Astrocyte of the hippocampus (primary cell): Measurements from ENCODE around the gene PNCK.

Source experiments
- DNase-seq: peaks from one replicate; pipeline ENCODE4 v3.0.0; 2011; ENCODE audit warnings: low read depth, low spot score

PNCK gene

DNA sequence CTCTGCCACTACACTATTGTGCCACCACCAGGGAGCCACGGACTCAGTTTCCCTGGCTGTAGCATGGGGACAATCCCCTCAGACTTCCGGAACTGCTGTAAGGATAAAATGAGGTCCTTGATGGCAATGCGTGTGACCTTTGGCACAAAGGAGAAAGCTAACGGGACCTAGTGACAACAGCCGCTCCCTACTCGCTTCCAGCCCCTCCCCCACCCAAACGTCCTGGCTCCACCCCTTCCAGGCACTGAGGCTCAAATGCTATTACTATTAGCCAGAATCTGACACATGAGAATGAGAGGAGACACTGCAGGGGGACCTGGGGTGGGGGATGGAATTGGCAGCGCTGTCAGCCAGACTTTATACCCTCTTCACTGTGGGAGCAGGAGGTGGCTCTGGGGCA, 32.0 kb downstream of the PNCK start:
- DNase-seq: no peak

DNA sequence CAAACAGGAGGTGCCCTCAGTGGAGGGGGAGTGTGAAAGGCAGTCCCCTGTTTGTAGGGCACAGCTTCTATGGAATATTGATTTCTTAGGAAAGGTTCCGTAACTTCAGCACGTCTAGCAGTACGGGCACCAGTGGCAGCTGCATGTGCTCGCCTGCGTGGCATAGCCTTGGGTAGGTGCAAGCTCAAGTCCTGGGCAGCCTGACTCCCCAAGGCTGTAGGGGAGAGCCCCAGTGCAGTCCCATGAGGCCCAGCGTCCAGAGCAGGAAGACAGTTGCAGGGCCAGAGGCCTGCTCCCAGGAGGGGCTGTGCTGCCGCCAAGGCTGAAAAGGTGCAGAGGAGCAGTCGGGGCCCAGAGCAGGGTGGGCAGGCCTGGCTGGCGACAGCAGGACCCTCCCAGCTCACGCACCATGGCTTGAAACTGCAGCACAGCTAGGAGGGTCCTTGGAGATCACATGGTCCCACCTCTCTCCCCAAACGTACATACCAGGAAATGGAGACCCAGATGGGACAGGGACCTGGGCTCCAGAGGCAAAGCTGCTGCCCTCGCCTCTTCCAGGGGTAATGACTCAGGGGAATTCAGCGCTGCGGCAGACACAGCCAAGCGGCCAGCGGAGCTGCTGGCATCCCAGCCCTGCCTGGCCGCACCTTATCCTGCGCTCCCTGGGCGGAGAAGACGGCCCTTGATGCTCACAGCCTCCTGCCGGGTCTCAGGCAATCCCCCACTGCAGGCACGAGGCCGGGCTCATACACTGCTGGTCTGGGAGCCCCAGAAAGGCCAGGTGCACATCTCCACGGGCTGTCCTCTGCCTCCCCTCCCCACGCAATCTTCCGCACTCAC, 32.7 kb downstream of the PNCK start:
- DNase-seq: no peak

GRCh38 chrX:153640045-153640686, 33.4 kb downstream of the PNCK start:
- DNase-seq: no peak

- DNase-seq: no peak
Observed at GRCh38 chrX:153639177-153640044, 34.2 kb downstream of the PNCK start.

GRCh38 chrX:153638436-153639176, 35.0 kb downstream of the PNCK start:
- DNase-seq: no peak

- DNase-seq: no peak
Observed at GRCh38 chrX:153638041-153638371, 35.6 kb downstream of the PNCK start.

GRCh38 chrX:153637121-153638040, 36.2 kb downstream of the PNCK start:
- no peak for DNase-seq

DNA sequence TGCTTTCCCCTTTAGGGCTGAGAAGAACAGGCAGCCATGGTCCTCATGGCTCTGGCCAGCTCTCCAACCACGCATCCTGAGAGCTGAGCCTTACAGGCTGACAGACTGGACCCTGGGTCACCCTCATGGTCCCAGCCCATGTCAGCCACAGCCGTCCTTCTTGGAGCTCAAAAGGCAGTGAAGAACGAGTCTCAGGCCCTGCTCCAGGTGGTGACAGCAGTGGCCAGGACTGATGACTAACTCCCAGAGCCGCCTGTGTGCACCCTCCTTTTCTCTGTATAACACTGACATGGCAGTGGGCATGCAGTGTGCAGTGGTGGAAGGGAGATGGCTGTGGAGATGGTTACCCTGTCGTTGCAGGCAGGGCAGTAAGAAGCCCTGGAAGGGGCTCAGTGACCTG, 36.9 kb downstream of the PNCK start:
- no peak for DNase-seq

- DNase-seq: peak; percentile 42
Observed at GRCh38 chrX:153635788-153636668, 37.6 kb downstream of the PNCK start.

DNA sequence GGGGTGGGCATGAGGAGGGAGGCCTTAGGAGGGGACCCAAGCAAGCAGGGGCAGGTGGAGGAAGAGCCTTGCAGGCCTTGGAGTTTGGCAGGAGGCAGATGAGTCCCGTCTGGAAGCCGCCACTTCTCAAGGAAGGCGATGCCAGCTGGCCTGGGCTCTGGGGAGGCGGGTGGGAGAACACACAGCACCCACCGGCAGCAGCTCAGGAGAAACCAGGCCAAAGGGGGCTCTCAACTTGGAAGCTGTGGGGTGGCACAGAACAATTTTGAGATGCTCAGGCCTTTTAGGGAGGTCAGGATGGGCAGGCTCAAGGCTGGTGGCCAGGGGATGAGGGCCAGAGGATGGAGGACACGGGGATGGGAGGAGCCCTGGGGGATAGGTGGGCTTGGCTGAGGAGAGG, 38.2 kb downstream of the PNCK start:
- DNase-seq: no peak

GRCh38 chrX:153634832-153635231, 38.8 kb downstream of the PNCK start:
- no peak for DNase-seq

GRCh38 chrX:153634236-153634635, 39.4 kb downstream of the PNCK start:
- DNase-seq: no peak

GRCh38 chrX:153633607-153634180, 39.9 kb downstream of the PNCK start:
- no peak for DNase-seq

DNA sequence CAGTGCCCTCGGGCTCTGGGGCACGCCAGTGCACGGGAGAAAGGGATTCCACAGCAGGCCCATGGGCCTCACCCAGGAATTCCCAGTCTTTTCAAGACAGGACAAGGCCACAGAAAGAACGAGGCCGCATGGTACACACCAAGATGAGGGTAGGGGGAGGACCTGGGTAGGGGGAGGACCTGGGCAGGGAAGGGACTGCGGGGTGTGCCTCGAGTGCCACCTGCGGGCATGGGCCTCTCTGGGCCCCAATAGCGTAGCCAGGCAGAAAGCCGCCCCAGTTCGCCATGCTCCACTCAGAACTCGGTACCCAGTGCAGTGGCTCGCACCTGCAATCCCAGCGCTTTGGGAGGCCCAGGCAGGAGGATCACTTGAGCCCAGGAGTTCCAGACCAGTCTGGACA, 40.6 kb downstream of the PNCK start:
- no peak for DNase-seq

- DNase-seq: no peak
Observed at GRCh38 chrX:153632595-153632946, 41.0 kb downstream of the PNCK start.

DNA sequence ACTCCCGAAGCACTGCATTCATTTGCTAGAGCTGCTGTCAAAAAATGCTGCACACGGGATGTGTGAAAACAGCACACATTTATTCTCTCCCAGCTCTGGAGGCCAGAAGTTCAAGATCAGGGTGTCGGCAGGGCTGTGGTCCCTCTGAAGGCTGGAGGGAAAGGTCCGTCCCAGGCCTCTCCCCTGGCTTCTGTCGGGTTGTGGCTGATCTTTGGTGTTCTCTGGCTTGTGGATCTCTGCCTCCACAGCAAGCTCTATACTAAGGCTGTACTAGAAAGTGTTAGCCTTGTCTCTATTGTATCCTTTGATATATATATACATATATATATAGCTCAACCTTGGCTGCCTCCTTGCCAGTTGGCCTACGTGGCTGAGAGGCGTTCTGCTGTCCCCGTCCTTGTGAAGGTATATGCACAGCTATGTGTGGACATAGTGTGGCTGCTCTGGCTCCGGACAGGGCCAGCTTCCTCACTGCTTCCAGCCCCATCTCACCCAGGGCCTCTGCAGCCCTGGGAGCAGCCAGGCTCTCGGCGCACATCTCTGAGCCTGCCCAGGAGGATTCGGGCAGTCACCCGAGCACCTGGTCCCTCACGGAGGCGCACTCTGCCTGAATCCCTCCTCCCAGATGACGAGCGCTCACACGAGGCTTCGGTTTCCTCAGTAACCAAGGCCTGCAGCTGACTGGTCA, 41.6 kb downstream of the PNCK start:
- no peak for DNase-seq

- DNase-seq: no peak
Observed at GRCh38 chrX:153631346-153631745, 42.3 kb downstream of the PNCK start.

DNA sequence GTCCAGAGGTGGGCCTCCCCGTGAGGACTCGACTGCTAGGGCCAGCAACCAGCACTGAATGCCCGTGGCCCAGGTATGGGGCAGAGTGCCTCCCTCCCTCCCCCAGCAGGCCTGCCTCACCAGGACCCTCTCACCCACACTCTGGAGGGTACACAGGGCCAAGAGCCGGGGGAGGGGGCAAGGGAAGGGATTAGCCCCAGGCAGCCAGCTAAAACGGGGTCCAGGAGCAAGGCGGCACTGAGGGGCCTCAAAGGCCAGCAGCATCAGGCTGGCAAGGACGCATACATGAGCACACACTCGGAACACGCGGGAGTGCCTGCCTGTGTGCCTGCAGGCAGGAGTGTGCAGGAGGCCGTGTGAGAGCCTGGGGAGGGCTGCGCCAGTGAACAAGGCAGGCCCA, 44.9 kb downstream of the PNCK start:
- no peak for DNase-seq

DNA sequence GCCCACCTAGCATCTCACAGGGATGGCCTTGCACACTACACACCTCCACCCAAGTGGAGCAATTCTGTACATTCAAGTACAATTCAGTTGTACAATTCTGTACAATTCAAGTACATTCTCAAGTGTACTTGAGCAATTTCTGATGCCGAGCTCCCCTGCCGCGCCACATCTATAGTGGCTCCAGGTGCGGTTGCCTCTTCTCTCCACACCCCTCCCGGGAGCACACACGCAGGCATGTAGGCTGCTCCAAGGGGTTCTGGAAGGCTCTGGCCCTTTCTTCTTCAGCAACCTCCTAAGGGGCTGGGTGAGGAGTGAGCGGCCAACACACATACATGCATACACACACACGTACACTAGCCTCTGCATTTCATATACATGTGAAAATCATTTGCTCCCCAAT, 45.5 kb downstream of the PNCK start:
- no peak for DNase-seq
